Measurements from ENCODE around the gene KCNJ1.

KCNJ1 gene

DNA sequence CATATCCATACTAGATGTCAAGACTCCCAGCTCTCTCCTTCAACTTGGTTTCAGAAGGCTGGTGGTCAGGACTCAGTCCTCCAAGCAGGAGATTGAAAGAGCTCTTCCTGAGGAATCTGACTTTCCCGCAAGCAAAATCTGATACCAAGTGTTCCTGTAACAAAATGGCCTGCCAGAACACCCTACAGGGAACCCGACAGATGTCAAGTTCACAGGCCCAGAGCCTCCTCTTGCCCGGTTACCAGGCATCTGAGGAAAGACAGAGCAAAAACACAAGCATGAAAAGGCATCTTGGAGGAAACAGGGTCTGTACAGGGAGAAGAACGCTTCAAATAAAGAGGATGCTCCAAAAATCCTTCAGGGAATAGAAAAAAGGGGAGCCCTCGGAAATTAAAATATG is 15.4 kb upstream of the KCNJ1 start:
- no peak for DNase-seq (ENCODE audit: low spot score)

DNA sequence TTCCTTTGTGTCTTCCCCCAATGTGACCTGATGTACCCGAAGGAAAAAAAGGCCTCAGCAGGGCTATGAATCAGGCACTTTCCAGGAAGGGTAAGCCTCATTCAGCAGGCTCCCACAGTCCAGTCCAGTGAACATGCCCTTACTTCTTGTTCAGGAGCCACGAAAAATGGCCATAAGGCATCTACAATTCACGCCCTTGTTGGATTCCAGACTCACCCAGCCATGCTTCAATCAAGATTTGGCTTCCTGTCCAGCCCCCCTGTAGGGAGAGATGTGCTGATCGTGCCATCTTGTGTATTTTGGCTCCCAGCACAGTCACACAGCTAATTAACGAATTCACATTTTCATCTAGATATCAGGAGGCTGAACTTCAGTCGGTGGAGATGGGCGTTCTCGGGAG is 14.1 kb upstream of the KCNJ1 start:
- no peak for DNase-seq (ENCODE audit: low spot score)

DNA sequence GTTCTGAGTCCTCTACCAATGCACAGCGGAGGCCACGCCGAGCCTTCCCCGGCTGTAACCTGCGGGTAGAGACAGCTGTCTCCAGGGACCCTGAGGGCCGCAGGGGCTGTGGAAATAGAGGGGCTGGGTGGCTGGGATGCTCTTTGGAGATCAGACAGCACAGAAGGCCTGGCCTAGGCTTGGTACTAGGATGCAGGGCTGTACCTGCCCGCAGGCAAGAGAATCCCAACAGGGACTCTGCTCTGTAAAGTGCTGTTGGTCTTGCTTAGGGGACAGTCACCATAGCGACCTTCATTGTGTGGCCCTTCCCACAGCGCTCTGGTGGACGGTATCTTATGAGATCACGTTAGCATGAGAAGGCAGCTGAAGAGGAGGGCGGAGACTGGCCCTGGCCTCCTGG is 12.7 kb upstream of the KCNJ1 start:
- DNase-seq (ENCODE audit: low spot score), result no peak

DNA sequence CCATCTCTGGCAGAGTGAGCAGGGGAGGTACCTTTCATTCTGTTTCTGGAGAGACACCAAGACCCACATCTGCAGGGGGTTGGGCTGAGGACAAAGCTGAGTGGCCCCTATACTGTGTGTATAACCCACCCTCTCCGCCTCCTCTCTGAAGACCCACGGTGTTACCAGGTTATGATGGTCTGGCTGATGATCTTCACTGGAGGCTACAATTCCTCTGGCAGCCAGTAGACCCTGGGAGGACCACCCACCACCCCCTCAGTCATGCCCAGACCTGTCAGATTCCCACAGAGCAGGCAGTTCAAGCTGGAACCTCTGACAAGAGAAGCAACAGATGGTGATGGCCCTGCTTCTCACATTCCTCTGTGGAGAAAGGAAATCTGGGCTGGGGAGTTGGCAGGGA is 11.4 kb upstream of the KCNJ1 start:
- DNase-seq (ENCODE audit: low spot score), result no peak

DNA sequence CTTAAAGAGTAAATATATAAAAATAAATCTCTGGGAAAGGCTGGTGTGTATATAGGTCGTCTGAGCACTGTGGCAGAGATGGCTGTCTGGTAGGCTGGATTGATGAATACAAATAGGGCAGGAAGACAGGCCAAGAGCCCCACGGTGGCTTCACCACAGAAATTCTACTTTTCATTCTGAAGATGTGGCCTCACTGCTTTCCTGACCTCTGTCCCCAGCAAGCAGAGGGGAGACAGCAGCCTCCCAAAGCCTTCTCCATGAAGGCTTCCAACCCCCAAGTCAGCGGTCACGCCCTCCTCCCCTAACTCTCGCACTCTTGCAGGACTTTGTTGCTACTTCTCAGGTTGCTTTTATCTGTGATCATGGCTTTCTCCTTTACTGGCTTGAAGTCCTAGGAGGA is 10.6 kb upstream of the KCNJ1 start:
- DNase-seq (ENCODE audit: low spot score), result no peak

DNA sequence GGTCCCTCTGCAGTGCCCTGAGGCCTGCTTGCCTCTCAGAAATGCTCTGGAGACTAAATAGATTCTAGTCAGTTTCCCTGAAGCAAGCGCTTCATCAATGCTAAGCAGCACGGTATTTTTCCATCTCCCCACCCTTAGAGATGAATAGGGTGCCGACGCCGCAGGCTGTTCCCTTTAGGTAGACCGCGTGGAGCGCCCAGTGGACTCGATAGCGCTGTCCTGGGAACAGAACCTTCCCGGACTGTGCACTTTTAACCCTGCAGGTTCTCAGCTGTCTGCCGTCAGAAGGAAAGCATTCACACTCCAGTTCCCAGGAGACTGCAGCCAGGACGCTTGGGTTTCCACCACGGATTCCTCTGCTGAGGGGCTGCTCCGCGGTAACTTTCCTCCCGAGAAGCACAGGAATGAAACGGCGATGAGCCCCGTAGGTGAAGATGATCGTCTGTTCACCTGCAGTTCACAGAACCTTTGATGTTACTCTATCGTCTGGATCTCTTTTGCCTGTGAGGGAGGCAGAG is 9.1 kb upstream of the KCNJ1 start:
- no peak for DNase-seq (ENCODE audit: low spot score)

DNA sequence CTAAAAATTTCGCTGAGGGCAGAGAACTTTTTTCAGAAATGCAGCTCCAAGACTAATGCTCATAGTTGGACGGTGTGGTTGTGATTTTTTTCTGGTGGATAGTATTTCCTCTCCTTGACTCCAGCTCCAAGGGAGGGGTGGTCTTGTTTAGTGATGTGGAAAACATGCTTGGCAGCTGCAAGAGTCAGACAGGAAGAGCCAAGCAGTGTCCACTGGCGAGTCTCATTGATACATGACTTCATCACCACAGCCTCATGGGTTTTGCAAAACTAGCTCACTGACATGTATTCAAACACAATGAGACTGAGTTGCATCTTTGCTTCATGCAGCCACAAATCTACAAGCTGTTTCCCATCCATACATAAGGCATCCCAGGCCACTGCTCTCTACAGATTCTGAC is 7.3 kb upstream of the KCNJ1 start:
- no peak for DNase-seq (ENCODE audit: low spot score)

DNA sequence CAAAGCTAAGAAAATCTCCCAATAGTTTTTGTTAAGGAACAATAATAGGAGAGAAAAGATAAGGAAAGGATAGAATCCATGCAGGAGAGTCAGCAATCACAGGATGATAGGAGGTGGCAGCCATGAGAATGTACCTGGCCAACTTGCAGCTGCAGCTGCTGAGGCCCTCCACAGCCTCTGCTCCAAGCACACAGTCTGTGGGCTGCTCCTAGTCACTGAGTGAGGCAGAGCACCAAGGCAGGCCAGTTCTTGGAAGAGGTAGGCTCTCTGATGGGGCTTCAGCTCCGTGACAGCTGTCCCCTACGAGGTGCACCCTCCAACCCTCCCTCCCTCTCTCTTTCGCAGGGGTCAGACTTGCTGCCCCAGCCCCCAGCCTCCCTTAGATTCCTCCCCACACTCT is 5.5 kb upstream of the KCNJ1 start:
- no peak for DNase-seq (ENCODE audit: low spot score)

DNA sequence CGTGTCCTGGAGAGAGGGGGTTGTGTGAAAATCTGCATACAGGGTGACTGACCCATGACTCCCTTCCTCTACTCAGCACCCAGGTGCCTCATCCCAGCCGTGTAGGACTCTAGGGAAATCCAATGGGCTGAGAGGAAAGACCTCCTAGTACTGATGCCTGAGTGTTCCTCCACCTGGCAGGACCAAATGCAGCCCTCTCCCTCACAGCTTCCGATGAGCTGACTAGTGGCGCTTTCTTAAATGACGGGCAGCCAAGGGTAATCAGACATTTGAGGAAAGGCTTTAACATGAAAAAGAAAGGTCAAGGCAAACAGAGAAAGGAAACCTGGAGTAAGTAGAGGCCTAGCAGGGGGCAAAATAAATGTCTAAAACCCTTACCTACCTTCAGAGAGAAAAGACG is 5.0 kb upstream of the KCNJ1 start:
- no peak for DNase-seq (ENCODE audit: low spot score)

DNA sequence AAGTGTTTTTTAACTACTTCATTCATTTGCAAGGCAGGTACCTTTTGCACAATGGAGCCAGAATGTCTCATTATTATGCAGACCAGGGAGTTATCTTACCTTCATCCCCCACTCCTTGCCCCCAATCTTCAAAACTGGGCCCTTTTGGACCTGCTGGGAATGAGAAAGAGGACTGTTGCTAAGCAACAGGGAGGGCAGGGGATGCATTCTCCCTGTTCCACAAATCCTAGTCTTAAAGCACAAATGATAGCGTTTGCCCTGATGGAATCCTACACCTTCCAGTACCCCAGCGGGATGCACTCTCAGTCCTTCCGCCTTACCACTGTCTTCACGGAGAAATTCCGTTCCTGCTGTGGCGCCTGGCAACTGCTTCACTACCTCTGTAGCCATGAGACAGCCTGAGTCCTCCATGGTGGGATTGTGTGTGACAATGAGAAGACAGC is 4.1 kb upstream of the KCNJ1 start:
- DNase-seq (ENCODE audit: low spot score), result no peak

DNA sequence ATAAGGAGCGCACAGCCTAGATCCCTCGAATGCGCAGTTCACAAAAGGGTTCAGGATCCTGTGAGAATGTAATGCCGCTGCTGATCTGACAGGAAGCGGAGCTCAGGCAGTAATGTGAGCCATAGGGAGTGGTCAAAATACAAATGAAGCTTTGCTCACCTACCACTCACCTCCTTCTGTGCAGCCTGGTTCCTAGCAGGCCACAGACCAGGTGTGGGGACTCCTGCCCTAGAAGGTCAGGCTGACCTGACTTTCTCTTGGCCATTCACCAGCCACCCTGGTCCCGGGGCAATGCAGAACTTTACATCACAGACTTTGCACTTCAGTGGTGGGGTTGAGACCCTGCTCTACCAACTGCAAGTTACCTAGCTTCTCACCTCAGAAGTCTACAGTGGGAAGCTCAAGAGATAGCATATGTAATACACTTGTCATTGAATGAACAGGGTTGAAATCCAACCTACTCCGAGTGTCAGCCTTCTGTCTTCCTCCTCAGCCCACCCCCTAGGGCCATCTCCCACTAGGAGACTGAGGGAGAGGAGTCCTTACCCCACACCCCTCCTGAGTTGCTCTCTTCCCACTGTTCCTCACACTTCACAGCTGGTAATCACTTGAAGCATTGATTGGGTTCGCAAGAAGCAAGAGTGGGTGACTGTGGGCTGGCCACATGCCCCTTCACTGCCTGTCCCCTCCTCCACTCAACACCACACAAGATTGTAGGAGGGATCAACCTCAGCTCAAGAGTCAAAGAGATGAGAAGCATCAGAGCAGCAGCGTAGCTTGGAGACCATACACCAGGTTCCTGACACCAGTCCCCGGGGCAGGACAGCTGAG is 2.0 kb upstream of the KCNJ1 start:
- peak; percentile 11 for DNase-seq (ENCODE audit: low spot score)

DNA sequence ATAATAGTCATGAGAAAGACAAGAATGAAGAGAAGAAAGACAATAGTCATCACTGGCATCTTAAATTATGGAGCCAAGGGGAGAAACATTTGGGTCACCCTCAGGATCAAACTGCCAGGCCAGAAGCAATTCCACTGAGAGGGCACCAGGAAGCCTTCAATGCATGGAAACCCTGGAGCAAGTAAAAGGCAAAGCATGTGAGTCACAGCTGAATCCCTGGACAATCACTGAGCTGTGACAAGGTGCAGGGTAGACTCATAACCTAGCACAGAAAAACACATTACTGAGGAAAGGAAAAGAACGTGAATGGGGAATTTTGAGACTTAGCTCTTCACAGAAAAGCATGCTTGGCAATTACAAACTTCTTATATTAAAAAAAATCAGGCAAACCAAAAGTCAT is 1.6 kb downstream of the KCNJ1 start:
- no peak for DNase-seq (ENCODE audit: low spot score)

DNA sequence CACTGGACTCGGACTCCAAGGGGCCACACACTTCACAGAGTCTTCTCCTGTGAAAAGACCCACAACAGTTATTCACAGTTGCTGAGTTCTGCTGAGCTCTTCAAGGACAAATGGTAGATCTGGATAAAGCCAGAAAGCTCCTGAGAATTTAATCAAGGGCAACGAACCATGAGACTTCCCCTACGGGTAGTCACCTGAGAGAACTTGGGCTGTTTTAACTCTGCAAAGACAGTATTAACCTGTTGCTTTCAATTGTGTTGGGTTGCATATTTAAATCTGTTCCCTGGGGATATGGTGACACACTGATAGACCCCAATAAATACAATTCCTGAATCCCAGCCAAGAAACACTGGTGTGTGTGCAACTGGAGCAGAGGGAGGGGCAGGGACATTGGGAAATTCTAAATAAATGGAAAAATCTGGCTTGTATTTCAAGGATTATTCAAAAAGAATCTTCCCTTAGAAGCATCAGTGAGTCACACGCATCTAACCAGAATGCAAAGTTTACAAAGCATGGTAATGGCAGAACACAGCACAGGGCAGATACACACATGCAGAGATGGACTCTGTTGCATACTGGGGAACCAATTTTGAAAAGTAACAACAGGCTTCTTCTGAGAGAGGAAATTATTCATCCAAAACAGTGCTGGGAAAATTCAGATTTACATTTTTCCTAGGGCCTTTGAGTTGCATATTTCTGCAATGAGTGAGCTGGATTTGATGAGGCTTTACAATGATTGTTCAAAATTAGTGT is 4.0 kb downstream of the KCNJ1 start:
- DNase-seq (ENCODE audit: low spot score), result no peak

DNA sequence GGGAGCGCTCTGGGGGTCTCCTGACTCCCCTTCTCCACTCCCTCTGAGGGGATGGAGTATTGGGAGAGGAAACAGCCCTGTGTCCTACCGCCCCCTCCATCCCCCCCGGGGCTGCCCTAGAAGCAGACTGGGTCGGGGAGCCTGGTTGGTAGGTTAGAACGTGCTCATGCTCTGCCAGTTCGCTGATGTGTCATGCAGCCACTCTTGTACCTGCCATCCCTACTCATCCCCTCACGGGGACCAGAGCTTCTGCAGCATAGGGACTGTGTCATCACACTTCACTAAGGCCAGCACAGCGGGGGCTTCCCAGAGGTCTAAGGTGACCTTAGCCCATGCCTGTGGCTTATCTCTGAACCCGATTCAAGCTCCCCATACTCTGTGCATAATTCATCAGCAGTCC is 4.7 kb downstream of the KCNJ1 start:
- DNase-seq (ENCODE audit: low spot score), result no peak

DNA sequence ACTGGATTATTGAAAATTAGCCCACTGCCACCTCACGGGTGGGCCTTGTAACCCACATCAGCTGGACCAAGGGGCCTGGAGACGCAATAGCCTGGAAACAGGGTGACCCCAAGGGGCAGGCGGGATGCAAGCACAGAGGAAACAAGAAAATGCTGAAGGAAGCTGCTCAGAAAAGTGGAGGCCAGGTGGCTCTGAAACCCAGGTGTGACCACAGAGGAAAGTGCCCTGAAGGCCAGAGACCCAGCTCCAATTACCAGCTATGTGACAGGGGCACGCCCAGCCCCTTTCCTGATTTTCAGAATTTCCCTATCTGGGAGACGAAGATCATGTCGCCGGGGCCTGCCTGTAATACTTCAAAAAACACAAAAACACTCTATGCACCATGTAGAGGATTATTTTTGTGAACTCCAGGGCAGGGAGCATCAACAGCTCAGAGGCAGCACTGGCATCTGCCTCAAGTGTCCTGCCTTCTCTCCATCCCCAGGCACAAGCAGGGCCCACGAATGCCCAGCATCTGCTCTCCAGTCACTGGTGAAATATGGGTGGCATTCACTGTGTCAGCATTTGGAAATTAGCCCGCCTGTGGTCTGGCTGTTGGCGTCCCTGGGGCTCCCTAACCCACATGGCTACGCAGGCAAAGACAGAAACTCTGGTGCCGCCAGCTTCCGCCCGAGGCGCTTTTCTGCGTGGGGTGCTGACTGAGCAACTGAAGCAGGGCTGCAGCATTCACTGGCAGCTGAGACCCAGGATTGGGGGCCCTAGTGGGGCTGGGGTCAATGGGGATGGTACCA is 6.3 kb downstream of the KCNJ1 start:
- DNase-seq (ENCODE audit: low spot score), result no peak

DNA sequence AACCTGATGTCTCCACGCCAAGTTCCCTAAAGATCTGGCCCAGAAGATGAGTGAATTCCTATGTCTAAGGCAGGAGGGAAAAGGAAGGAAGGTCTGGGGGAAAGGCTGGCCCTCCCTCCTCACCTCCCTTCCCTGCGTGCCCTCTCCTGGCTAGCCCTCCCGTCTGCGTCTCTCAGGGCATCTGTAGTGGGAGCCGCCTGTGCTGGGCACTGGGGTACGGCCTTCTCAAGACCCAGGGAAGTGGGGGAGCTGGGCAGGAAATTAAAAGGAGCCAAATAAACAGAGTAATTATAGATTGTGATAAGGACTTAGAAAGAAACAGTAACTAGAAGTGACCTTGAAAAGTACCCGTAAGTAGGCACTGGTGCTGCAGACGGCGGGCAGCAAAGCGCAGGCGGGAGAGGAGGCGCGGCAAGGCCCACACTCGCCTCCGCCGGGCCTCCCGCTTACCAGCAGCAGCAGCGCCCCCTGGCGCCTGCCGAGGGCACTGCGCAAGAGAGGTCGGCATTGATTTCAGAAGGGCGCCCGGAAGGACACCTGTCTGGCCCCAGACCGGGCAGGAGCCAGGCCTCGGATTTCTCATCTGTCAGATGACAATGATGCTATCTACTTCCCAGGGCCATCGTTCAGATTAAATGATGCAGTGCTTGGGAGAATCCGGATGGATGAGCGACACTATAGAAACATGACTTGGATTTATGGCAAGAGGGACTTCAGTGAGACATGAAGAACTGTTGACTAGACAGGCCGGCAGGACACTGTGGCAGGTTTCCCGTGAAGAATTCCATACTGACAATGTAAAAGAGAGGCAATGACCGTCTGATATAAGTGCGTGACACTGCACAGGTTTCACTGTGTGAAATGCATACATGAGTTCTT is 7.3 kb downstream of the KCNJ1 start:
- DNase-seq (ENCODE audit: low spot score), result peak; percentile 85

DNA sequence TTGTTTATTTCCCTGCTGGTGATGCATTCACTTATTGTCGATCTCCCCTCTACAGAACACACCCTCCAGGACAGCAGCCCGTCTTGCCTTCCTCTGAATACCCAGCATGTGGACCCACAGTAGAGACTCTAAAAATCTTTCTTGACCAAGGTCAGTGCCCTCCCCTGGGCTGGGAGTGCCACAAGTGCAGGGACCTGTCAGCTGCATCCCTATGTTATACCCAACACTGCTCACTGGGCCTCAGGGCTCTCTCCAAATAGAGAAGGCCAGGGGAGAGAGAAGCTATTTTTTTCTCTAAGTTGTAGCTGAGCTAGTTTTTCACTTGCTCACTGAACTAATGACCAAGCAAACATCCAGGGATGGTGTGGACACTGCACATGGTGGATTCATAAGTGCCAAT is 9.8 kb downstream of the KCNJ1 start:
- no peak for DNase-seq (ENCODE audit: low spot score)

DNA sequence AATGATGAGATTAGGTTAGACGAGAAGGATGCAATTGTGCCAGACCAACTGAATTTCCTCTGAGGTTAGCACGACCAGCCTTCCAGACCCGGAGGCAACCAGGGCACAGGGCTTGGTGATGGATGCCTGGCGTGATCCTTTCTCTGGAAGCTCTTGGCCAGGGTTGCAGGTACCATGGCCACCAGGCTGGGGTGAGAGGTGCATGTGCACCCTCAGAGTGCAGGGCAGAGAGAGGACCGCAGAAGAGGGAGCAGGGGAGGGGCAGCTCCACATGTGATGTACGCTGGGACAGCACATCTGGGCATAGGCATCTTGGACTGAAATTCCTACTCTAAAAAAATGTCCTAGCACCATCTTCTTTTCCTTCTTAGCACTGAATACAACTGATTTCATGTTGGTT is 10.9 kb downstream of the KCNJ1 start:
- no peak for DNase-seq (ENCODE audit: low spot score)

DNA sequence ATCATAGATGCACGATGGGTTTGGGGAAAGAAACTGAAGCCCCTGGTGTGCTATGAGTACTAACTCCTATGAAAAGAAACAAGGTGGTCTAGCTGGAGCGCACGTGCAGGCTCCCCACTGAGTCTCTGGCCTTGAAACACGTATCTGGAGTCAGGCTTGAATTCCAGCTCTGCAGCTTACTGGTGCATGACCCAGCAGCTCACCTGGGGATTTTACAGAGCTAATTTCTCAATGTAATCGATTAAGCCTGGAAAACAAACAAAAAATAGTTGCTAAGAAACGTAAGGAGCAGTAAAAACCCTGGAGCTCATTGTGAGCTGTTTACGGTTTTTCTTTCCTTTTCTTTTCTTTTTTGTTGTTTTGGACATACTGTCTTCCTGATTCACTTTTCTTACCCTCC is 12.3 kb downstream of the KCNJ1 start:
- no peak for DNase-seq (ENCODE audit: low spot score)

DNA sequence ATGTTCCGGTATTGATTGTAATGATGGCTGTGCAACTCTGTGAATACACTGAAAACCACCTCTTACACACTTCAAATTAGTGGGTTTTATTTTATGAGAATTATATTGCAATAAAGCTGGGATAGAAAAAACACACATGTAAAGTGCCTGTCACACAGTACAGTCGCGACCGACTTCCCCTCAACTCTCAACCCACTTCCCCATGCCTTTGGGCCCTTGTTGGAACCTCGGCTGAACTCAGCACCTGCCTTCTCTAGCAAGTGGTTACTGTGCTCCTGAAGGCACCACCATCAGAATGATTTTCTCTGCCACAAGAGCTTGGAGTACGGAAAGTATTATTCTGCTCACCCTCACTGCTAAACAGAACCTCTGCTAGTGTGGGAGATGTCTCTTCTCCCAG is 13.5 kb downstream of the KCNJ1 start:
- DNase-seq (ENCODE audit: low spot score), result no peak

DNA sequence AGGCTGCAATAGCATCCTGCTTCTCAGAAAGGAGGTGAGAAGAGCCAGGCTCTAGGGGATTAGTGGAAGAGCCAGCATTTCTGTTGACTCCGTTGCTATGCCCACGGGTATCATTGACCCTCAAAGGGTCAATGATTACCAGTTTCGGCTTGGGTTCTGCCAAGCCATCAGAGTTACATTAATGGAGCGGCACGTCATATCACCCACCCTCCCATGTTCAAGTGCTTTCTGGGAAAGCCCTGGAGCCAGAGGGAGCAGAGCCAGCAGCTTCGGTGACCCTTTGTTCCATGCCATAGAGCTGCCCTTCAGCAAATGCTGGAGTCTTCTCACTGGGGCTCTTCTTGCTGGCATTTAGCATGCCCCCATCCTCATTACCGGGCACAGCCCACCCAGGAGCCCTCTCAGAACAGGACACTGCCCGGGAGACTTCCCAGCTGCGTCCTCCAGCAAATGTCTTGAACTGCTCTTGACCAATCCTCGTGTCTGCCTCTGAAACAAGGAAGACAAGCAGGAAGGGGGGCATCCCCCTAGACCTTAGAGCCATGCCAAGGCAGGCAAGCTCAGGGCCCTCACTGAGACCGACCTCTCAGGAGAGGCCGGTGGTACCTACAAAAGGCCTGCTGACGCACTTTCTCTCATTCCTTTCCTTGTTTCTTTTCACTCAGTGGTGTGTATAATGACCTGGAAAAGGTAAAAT is 14.6 kb downstream of the KCNJ1 start:
- DNase-seq (ENCODE audit: low spot score), result no peak

All from activated CD4-positive, alpha-beta T cell treated with anti-CD3 and anti-CD28 coated beads, Interleukin-2, Interleukin-4, amounts not matched to agents 100 ng/mL and 50 ng/mL, durations not matched to agents 16 hours and 8 hours (primary cell).